ENCODE data around the gene CTIF.

Gene CTIF

GRCh38 chr18:48571639-48572384 is 33.0 kb downstream of the CTIF start:
- no peak for TF ChIP-seq Cebpa-rat (IDR thresholded peaks at IDR 0.05)
- no peak overlapping the region for H3K4me3 ChIP-seq
- H3K27me3 ChIP-seq = no peaks in the 10 kb centered on the region
- no peak overlapping the region for H3K27ac ChIP-seq
- no peak overlapping the region for H3K9ac ChIP-seq
- no peak overlapping the region for H3K4me2 ChIP-seq
- H3K36me3 ChIP-seq = peaks cover 27% of the 10 kb centered on the region
- H3K4me1 ChIP-seq = peaks cover 5% of the 10 kb centered on the region; the same call in 1 of the 2 replicates
- peaks cover 76% of the 10 kb centered on the region for H4K20me1 ChIP-seq
- H3K9me3 ChIP-seq = peaks cover 23% of the 10 kb centered on the region

- Histone ChIP-seq H3K9me3 (peaks cover 22% of the 10 kb centered on the region), H4K20me1 (peaks cover 76% of the 10 kb centered on the region), H3K27me3 (no peaks in the 10 kb centered on the region), H3K4me1 (peaks cover 5% of the 10 kb centered on the region; the same call in 1 of the 2 replicates), H3K4me2 (no peak overlapping the region), H3K27ac (no peak overlapping the region), H3K36me3 (peaks cover 34% of the 10 kb centered on the region), H3K4me3 (no peak overlapping the region), H3K9ac (no peak overlapping the region)
- TF ChIP-seq Cebpa-rat (IDR thresholded peaks at IDR 0.05) = no peak
These were observed 33.7 kb downstream of the CTIF start for GRCh38 chr18:48572402-48573126.

DNA sequence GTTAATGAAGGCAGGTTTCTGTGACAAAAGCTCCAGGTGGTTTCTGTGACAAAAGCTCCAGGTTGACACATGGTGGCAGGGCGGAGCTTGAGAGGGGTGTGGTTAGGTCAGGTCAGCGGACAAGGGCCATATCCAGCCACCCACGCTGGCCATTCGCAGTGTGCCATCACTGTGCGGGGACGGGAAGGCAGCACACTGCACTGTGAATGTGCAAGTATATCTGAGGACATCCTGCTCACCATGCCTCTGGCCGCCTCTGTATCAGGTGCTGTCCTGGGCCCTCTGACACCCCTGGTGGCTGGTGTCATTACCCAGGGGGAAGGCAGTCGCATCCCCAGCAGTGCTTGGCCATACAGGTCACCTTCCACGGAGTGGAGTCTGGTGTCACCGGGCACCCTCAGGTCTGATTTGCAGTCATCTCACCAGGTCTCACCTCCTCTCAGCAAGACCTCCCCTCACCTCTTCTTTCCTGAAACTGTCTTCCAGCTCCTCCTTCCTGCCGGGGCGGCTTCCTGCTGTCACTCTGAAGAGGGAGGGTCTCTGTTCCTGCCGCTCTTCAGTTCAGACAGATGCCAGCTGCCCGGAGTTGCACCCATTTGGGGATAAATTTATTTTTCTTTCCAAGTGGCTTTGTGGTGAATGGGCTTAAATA is 34.9 kb downstream of the CTIF start:
- H3K4me2 ChIP-seq = no peak overlapping the region
- peaks cover 21% of the 10 kb centered on the region for H3K9me3 ChIP-seq
- peaks cover 5% of the 10 kb centered on the region; the same call in 1 of the 2 replicates for H3K4me1 ChIP-seq
- H3K36me3 ChIP-seq = peaks cover 36% of the 10 kb centered on the region
- no peak overlapping the region for H3K27ac ChIP-seq
- H3K9ac ChIP-seq = no peak overlapping the region
- no peaks in the 10 kb centered on the region for H3K27me3 ChIP-seq
- H3K4me3 ChIP-seq = no peak overlapping the region
- TF ChIP-seq Cebpa-rat (IDR thresholded peaks at IDR 0.05) = no peak
- peaks cover 75% of the 10 kb centered on the region for H4K20me1 ChIP-seq

DNA sequence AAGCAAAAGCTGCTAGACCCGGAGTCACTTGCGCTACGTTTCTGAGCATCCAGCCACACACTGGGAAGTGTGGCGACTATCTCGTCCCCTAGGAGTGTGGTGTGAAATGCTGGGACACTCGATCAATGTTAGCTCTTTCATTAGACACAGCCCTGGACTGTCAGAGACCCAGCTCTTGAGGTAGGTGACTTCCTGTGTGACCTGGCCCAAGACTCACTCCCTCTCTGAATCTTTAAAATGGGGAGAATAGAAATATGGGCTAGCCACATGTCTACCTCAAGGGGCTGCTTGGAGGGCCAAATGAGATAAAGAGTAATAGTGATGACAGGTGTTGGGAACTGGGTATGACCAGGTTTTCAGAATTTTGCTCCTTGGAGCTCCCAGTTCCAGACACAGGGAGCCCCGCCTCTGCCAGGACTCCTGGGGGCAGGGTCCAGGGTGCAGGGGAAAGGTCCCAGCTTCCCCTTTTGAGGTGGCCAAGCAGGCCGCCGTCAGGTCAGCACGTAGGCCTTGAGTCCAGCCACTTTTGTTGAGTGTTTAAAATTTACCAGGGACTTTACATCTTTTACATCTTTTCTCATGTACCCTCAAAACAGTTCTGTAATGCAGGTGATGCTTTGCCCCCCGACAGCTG is 36.0 kb downstream of the CTIF start:
- Histone ChIP-seq H3K4me3 (no peak overlapping the region), H3K4me2 (no peak overlapping the region), H3K27me3 (no peaks in the 10 kb centered on the region), H3K36me3 (peaks cover 33% of the 10 kb centered on the region), H3K9ac (no peak overlapping the region), H3K4me1 (peaks cover 5% of the 10 kb centered on the region; the same call in 1 of the 2 replicates), H4K20me1 (peaks cover 68% of the 10 kb centered on the region), H3K9me3 (peaks cover 16% of the 10 kb centered on the region), H3K27ac (no peak overlapping the region)
- TF ChIP-seq Cebpa-rat (IDR thresholded peaks at IDR 0.05) = no peak

GRCh38 chr18:48575301-48575657 is 36.4 kb downstream of the CTIF start:
- H4K20me1 ChIP-seq = peaks cover 68% of the 10 kb centered on the region
- no peak for TF ChIP-seq Cebpa-rat (IDR thresholded peaks at IDR 0.05)

DNA sequence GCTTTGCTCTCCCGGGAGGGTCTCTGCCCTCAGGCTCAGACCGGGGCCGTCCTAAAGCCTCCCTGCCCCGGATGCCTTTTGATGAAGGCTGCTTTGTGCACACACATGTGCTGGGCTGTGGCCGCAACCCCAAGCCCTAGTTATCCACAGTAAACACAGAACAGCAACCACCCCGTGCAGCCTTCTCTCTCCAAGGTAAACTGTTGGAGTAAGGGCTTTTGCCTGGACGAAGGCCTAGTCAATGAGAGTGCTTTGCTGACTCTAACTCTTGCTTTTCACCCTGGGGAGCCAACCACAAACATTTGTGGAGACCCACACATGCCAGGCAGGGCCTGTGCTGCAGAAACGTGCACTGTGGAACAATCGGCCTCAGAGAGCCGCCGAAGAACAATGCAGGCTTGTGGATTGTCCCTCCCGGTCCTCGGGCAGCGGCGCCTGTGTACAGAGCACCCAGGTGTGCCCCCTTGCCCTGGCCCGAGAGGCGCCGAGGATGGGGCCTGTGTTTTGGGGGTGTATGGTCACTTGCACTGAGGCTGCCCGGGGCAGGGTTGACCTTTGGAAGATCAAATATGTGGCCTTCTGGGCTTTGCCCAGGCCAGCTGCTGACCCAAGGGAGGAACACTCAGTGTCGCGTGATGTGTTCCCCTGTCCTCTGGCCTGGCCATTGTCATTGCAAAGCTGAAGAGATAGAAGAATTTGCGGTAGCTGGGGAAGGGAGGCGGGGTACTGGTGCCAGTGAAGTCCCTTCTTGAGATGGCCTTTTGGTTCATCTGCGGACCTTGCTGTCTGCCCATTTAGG is 37.0 kb downstream of the CTIF start:
- Histone ChIP-seq H3K9ac (no peak overlapping the region), H3K4me2 (no peak overlapping the region), H3K4me1 (no peaks in the 10 kb centered on the region), H3K9me3 (peaks cover 16% of the 10 kb centered on the region), H3K4me3 (no peak overlapping the region), H4K20me1 (peaks cover 68% of the 10 kb centered on the region), H3K36me3 (peaks cover 33% of the 10 kb centered on the region), H3K27me3 (no peaks in the 10 kb centered on the region), H3K27ac (no peak overlapping the region)
- TF ChIP-seq Cebpa-rat (IDR thresholded peaks at IDR 0.05) = no peak

More at GRCh38 chr18:48575301-48575657, 36.4 kb downstream of the CTIF start:
- Histone ChIP-seq H3K4me2 (no peak overlapping the region), H3K4me3 (no peak overlapping the region), H3K27me3 (no peaks in the 10 kb centered on the region), H3K4me1 (peaks cover 2% of the 10 kb centered on the region; the same call in 1 of the 2 replicates), H3K9ac (no peak overlapping the region), H3K27ac (no peak overlapping the region), H3K9me3 (peaks cover 16% of the 10 kb centered on the region), H3K36me3 (peaks cover 33% of the 10 kb centered on the region)

DNA sequence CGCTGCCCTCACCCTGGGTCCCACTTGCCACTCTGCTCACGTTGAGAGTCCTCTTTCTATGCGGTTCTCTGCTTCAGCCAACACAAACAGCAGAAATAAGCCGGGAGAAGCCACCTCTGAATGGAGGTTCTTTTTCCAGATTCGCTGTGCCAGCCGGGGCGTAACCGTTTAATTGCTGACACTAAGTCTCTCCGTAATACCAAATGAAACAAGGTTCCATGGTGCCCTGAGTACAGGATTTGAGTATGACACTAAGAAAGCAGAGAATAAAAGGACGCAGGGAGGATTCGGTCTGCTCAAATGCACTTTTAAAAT is 37.6 kb downstream of the CTIF start:
- no peak overlapping the region for H3K4me2 ChIP-seq
- H3K27ac ChIP-seq = no peak overlapping the region
- peaks cover 71% of the 10 kb centered on the region for H4K20me1 ChIP-seq
- no peaks in the 10 kb centered on the region for H3K4me1 ChIP-seq
- no peak overlapping the region for H3K9ac ChIP-seq
- H3K4me3 ChIP-seq = no peak overlapping the region
- H3K27me3 ChIP-seq = no peaks in the 10 kb centered on the region
- H3K9me3 ChIP-seq = peaks cover 16% of the 10 kb centered on the region
- peaks cover 33% of the 10 kb centered on the region for H3K36me3 ChIP-seq
- no peak for TF ChIP-seq Cebpa-rat (IDR thresholded peaks at IDR 0.05)

DNA sequence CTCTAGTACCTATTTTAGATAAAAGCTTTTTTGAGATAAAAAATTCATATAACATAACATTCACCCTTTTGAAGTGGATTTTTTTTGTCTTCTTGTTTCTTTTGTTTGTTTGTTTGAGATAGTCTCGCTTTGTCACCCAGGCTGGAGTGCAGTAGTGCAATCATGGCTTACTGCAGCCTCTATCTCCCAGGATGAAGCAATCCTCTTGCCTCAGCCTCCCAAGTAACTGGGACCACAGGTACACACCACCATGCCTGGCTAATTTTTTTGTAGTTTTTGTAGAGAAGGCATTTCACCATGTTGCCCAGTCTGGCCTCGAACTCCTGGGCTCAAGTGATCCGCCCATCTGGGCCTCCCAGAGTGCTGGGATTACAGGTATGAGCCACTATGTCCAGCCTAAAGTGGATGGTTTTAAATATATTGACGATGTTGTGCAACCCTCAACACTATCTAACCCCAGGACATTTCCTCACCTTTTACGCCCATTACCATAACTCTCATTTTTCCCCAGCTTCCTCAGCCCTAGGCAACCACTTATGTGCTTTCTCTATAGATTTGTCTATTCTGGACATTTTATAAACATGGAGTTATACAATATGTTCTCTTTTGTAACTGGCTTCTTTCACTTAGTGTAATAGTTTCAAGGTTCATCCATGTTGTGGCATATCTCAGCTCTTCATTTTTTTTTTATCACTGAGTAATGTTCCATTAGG is 38.8 kb downstream of the CTIF start:
- Histone ChIP-seq H3K4me1 (no peaks in the 10 kb centered on the region), H3K9ac (no peak overlapping the region), H3K4me2 (no peak overlapping the region), H3K27me3 (no peaks in the 10 kb centered on the region), H3K4me3 (no peak overlapping the region), H3K27ac (no peak overlapping the region), H4K20me1 (peaks cover 71% of the 10 kb centered on the region), H3K36me3 (peaks cover 33% of the 10 kb centered on the region), H3K9me3 (peaks cover 16% of the 10 kb centered on the region)
- TF ChIP-seq Cebpa-rat (IDR thresholded peaks at IDR 0.05) = no peak
